Stimulated activated naive CD4-positive, alpha-beta T cell (primary cell): ENCODE data around the gene INPP5E.

Experiments used
- DNase-seq, 6 experiments: peaks; one replicate each; lab custom pipeline; 2025; lab: John Stamatoyannopoulos, UW

INPP5E gene, protein sequence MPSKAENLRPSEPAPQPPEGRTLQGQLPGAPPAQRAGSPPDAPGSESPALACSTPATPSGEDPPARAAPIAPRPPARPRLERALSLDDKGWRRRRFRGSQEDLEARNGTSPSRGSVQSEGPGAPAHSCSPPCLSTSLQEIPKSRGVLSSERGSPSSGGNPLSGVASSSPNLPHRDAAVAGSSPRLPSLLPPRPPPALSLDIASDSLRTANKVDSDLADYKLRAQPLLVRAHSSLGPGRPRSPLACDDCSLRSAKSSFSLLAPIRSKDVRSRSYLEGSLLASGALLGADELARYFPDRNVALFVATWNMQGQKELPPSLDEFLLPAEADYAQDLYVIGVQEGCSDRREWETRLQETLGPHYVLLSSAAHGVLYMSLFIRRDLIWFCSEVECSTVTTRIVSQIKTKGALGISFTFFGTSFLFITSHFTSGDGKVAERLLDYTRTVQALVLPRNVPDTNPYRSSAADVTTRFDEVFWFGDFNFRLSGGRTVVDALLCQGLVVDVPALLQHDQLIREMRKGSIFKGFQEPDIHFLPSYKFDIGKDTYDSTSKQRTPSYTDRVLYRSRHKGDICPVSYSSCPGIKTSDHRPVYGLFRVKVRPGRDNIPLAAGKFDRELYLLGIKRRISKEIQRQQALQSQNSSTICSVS

DNA sequence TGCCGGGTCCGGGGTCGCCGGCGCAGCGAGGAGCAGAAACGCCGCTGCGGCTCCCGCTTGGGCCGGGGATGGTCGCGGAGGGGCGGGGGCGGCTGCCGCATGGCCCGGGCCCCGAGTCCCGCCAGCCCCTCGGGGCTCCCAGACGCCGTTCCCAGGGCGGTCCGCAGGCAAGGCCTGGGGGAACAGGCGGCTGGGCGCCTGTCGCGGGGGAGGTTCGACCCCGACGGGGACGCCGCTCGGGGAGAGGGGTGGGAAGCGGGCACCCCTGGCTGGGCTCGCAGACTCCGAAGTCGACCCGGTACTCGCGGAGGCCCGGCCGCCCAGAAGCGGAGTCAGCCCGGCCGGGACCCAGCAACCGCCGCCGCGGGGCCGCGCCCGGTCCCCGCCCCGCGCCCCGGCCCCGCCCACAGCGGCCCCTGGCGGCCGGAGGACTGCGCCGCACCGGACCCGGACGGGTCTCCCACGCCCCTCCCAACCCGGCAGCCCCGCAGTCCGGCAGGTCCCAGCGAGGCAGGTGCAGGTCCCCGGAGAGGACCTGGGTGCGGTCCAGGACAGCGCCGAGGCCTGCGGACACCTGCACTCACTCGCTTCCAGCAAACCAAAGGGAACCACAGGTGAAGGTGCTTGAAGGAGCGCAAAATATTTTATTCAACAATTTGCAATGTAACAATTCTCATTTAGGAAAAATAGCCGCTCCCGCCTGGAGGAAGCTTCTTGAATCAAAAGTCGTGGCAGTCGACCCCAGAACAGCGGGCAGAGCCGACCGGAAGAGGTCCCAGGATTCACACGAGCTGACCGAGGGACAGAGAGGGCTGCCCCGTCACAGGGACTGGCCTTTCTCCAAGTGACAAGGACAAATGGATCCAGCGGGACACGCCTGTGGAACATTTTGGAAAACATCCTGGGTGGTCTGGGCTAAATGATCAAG is at the start of gene INPP5E:
INPP5E (minus strand) TSS at position 365 of the 928 bp plus-strand sequence. CDS start 426 bp downstream, outside the sequence.
- peak; percentile 57 to 88 (median 78) for DNase-seq

DNA sequence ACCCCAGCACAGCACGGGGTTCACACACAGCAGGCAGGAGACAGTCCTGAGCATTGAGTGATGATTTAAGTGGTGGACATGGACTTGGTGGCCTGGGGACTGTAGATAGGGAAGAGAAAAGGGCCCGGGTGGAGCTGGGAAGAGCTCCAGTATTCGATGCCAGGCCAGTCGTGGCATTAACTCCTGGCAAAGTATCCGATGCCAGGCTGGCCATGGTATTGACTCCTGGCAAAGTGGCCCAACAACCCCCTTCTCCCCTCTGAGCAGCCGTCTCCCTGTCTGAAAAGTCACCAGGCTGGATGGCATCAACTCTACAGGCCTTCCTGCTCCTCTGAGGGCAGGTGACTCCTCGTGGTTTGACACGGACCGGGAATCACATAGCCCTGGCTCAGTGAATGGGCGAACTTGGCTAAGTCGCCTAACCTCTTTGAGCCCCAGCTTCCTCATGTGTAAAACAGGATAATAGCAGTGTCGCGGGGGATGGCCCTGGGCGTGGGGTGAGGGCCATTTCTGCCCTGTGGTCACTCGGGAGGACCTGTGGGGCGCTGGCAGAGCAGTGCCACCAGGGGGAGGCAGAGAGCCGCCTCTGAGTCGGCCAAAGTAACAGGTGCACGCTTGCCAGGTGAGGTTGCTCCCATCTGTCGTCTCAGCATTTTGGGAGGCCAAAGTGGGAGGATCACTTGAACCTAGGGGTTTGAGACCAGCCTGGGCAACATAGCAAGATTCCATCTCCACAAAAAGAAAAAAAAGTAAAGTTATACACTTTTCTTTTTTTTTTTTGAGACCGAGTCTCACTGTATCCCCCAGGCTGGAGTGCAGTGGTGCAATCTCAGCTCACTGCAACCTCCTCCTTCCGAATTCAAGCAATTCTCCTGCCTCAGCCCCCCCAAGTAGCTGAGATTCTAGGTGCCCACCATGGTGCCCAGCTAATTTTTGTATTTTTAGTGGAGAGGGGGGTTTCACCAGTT is 48.9 kb upstream of the INPP5E start:
- peak; percentile 35 to 82 (median 67) for DNase-seq

DNA sequence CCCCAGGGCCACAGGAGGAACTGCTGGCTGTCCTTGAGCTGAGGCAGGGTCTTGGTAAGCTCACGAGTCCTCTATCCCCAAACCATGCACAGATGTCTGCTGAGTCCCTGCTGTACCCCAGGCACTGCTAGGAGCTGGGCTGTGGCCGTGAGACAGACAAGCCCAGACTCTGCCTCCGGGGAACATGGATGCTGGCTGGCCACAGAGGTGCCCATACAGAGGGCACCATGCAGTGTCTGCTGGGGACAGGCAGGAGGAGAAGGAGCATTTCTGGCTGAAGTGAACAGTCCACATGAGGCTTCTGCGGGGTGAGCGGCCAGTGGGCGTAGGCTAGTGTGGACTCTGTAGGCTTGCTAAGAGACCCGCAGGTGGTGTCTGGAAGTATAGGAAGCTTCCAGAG is 48.0 kb upstream of the INPP5E start:
- no peak for DNase-seq

DNA sequence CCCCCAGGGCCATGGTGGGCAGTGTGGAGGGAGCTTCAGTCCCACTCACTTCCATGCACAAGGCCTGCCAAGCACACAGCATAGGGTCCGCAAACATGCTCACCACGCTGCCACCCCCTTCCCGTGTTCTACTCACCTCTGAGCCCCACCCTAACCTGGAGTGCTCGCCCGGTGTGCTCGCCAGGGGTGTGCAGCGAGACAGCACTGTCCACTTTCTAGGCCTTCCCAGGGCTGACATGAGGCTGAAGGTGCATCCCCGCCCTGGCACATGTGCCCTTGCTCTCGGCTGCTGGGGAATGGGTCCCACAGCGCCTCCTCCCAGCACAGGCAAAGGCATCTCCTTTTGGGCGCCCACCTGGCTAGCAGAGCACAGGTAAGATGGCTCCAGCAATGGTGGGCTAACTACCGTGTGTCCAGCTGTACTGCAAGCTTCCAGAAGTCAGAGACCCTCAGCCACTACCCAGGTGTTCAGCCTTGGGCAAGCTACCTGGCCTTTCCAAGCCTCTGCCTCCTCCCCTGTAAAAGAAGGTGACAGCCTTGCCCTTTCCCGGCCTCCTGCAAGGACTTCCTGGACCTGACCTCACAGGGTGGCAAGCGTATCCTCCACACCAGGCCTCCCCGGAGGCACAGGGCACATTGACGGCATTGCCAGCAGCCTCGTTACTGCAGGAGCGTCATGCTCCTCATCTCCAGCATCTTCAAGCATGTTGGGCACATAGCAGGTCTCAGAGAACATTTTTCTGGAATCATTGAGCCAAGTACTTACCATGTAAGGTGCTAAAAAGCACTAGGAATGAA is 47.4 kb upstream of the INPP5E start:
- DNase-seq = no peak

DNA sequence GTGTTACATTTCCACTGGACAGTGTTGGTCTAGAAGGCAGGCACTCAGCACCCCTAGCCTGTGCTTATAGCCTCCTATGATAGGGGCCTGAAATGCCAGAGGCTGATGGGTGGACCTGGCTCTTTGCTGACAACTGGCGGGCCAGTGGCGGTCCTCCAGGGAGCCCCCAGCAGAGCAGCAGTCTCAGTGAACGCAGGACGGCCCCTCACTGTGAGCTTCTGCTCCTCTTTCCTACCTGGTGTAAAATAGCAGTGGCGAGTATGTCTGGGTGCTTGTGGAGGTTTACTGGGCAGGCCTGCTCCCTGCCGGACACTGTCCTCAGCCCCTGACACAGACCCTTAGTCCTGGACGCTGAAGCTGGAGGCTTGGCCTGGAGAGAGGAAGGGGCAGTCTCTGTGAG is 46.5 kb upstream of the INPP5E start:
- no peak for DNase-seq

DNA sequence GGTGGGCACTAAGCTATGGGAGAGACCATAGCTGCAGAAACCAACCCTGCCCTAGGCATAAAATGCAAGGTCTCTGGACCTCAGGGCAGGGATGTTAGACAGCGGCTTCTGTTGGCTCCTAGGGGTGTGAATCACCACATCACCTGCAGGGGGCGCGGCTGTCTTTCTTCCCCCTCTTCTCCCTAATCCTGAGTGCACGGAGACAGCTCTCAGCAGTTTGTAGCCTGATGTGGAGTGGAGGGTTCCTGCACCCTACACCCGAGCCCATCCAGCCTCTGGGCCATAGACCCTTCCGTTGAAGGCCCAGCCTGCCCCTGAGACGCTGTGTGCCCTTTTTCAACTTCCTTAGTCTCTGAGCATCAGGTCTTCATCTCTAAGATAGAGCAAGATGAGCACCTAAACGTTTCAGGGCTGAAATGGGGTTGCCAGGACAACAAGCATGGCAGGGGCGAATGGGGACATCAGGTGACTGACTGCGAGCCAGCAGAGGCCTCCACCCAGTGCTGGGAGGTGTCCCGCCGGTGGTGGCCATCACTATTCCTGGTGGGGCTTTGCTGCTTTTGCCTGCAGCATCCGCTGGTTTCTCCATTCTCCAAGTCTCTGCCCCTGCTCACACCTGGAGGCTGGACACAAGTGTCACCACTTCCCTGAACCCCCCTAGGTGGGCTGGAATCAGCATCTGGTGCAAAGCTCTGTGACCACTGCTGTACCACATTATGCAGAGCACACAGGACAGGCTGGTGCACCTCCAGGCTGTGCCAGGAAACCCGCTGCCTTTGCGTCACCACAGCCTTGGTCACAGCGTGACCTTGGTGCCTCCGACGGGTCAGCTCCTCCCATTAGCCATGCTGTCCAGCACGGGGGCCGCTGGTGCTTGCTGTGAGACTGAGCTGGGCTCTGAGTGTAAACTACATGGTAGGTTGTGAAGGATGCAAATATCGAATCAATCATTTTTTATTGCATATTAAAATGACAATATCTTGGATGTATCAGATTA is 45.7 kb upstream of the INPP5E start:
- peak; percentile 54 to 87 (median 76) for DNase-seq

DNA sequence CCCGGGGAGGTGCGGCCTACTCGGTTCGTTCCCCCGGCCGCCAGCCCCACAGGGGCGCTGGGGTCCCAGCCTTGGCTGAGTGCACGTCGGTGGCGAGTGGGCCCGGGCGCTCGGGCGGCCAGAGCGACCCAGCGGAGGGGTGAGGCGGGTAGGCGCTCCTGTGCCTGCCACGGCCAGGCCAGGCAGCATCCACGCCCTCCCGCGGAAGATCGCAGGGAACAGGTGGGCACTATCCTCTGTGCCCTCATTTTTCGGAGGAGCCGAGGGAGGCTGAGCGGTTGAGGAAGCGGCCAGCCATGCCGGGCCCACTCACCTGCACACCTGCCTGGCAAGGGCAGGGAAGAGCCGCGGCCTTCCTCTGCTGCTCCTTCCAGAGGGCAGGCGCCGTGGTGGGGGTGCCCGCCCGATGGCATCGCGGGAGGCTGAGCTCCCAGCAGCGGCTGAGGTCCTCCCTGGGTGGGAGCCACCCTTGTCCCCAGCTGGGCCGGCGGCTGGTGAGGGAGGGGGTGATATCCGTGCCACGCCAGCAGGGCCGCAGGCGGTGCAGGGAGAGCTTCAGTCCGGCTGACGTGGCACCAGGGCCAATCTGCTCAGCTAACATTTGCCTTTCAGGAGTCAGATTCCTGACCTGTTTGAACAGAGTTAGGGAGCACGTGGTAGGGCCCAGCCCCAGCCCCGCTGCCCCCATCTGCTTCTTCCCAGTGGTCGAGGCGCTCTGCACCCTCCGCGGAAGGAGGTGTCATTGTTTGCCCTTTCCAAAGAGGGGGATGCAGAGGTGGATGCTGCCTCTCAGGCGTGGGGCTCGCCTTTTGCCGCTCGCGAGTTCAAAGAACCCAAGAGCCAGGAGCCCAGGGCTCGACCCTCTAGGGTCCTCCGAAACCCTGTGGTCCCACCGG is 44.8 kb upstream of the INPP5E start:
- DNase-seq = peak in 2 of 6 experiments; percentile 30 to 71

DNA sequence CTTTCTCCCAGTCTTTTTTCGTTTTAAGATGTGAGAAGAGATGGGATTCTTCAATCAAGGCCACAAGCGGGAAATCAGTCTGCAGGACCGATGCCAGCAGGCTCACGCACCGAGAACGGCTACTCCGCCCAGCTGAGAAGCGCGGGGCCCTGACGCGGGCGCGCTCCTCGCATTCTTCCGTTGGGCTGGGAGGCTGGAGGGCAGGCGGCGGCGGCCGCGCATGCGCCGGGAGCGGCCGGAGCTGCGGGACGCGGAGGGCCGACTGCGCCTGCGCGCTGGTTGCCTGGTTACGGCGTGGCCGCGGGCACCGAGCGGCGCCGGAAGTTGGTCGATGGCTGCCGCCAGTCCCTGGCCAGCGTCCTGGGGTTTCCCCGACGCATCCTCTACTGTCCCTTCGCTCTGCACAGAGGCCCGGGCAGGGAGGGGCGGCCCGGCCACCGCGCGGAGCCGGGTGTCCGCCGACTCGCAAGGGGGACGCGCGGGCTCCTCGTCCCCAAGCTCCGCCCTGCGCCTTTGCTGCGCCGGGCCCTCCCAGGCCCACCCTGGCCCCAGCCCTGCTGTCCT is 44.0 kb upstream of the INPP5E start:
- peak; percentile 91 to 99 (median 96) for DNase-seq

DNA sequence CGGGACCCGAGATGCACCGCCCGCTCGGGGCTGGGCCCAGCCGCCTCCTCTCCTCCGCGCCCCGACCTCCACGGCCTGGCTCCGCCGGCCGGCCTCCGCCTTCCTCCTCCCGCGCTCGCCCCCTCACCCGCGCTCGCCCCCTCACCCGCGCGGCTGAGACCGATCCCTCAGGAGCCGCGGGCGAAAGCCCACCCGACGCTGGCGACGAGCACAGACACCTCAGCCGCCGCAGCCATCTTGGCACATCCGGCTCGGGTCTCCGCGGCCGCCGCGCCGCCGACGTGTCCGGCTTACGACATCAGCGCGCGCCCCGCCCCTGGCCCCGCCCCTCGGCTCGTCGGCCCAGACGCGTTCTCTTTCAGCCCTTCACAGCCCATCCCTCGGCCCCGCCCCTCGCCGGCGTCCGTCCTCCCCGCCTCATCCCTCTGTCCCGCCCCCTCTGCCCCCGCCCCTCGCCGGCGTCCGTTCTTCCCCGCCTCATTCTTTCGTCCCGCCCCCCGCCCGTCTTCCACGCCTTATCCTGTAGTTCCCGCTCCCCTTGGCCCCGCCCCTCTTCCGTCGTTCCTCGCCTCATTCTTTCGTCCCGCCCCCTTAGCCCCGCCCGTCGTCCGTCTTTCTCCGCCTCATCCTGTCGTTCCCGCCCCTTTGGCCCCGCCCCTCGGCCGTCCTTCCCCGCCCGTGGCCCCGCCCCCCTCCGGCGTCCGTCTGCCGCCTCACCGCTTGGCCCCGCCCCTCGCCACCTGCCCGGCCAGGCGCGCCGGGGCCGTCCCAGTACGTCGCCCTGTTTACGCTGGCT is 43.3 kb upstream of the INPP5E start, which contains the start of gene SEC16A:
SEC16A (minus strand) TSS at position 248 of the 796 bp plus-strand sequence. CDS start 5,425 bp downstream, outside the sequence.
- DNase-seq = peak; percentile 98 to 100 (median 100)

DNA sequence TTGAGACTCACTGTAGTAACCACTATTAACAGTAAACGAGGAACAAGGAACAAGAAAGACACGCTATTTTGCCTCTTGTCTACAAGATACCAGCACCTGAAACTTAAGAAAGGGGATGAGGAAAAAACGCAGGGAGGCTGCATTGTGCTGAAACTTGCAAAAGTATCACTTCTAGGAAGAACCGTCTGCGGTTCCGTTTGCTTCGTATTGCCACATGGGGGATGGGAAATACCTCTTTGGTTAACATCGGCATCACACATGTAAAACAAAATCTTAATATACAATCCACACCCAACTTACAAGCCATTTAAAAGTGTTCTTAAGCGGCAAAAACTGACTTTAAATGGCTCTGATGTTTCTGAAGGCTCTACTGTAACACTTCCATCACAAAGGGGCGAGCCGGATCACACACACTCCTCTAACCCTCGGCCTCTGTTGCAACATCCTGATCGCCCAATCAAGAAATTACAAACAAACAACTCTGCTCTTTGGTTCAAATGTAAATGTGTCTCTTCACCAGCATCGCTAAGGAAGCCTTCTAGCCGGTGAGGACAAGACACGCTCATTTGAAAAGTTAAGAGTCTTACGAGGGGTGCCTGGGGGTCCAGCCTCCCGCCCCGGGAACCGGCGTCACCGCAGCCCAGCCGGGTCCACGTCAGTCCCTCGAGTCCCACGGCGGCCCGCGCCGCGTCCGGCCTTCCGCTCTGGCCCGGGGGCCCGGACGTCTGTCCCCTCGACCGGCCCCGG is 42.6 kb upstream of the INPP5E start:
- DNase-seq = peak in 5 of 6 experiments; percentile 34 to 63 (median 52)

DNA sequence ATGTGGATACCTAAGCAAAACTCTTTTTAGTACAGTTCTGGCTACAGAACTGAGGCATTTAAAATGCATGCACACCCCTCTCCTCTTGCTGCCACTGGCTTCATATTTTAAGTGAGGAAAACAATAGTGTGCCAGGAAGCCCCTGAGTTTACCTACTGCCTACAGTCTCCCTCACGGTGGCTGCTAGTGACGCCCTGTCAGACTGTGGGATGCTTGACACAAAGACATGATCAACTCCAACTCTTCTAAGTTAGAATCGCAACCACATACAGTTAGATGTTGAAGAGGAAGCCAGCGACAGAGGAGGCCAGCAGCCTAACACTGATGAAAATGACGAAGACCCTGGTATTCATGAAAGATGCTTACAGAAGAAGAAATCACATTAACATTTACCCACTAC is 41.9 kb upstream of the INPP5E start:
- DNase-seq = no peak

DNA sequence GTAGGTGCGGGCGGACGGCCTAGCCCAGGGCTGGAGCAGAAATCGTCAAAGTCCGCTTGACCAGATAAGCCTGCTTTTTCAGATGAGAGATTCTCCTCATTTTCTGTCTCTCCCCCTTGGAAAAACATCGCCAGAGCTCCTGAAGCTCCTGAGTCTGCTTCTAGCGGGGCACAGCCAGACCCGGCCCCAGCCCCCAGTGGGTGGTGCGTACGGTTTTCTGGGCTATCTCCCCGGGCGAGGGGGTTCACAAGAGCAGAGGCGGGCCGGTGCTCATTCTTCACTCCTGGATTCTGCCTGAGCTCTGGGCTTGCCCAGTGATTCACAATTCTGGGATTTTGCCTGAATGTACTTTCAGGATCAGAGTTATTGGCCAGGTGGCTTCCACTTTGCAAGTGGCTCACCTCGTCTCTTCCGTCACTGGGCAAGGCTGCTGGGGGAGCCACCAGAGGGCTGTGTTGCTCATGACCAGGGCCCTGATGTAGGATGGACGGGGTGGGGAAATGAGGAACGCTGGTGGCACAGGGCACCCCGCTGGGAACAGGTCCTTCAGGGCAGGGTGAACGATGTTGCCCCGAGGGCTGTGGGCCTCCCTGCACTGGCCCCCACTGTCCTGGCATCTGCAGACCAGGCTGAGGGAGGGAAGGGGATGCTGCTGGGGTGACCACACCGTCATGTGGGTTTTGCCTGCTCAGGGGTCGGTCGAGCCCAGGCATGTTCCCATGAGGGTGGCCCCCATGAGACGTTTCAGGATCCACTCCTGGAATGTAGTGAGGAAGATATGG is 36.9 kb upstream of the INPP5E start:
- no peak for DNase-seq

DNA sequence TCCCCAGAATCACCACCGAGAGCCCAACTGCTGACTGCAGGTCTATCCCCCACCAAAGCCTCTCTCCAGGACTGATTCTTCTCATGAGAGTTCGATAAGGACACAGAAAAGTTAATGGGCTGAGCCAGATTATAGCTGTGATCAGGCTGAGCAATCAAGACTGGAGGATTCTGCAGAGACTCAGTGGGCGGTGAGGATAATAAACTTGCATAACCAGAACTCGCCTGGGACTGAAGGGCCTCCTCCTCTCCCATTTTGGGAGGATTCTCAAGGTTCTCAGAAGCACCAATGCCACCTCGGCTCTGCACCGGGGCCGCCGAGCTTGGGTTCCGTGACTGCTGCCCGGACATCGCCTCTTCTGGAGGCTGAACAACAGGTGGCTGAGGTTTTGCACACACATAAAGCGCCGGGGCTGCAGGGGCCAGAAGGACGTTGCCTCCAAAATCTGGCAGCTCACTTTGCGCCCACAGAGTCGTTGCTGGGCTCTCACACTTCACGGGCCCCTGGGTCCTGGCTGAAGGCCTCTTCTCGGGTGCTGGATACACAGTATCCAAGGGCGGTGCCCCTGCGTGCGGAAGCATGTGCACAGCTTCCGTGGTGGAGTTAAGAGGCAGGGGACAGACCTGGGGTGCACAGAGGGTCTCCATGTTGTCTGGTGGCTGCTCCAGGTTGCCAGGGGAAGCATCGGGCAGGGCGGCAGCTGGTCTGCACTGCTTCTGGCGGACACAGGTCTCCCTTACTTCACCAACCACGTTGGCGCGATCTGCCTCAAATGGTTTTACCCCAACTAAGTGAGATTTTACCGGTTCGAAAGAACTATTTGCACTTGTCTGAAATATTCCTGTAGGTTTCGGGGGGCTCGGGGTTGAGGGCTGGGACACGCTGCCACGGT is 35.6 kb upstream of the INPP5E start:
- no peak for DNase-seq
